ENCODE measurements around the gene AICDA.
A peak's percentile ranks its signal among the peaks of the same experiment; 100 is the strongest.
"Not testable (repeated sequence)": the region's sequence is repeated elsewhere in the genome, so short reads cannot be mapped to it uniquely, and the experiment has no call there.

Gene AICDA

GRCh38 chr12:8612629-8613028, at the start of gene AICDA:
AICDA (minus strand) TSS chr12:8612859; CDS start chr12:8612767, 92 bp downstream.
- DNase-seq (ENCODE audit: low spot score) = no peak

GRCh38 chr12:8661751-8662150, 49.1 kb upstream of the AICDA start:
- no peak for DNase-seq (ENCODE audit: low spot score)

GRCh38 chr12:8661016-8661415, 48.4 kb upstream of the AICDA start:
- peak; percentile 50 for DNase-seq (ENCODE audit: low spot score)

- no peak for DNase-seq (ENCODE audit: low spot score)
Measured at GRCh38 chr12:8658346-8658745, 45.7 kb upstream of the AICDA start.

GRCh38 chr12:8655421-8655820, 42.8 kb upstream of the AICDA start:
- no peak for DNase-seq (ENCODE audit: low spot score)

GRCh38 chr12:8648576-8649205, 36.0 kb upstream of the AICDA start:
- DNase-seq (ENCODE audit: low spot score) = no peak

GRCh38 chr12:8647968-8648367, 35.3 kb upstream of the AICDA start:
- DNase-seq (ENCODE audit: low spot score) = no peak

- DNase-seq (ENCODE audit: low spot score) = no peak
Measured at GRCh38 chr12:8644345-8645248, 31.9 kb upstream of the AICDA start.

- no peak for DNase-seq (ENCODE audit: low spot score)
Measured at GRCh38 chr12:8642775-8643174, 30.1 kb upstream of the AICDA start.

GRCh38 chr12:8639936-8640335, 27.3 kb upstream of the AICDA start:
- no peak for DNase-seq (ENCODE audit: low spot score)

GRCh38 chr12:8638951-8639350, 26.3 kb upstream of the AICDA start:
- DNase-seq (ENCODE audit: low spot score) = no peak

- DNase-seq (ENCODE audit: low spot score) = no peak
Measured at GRCh38 chr12:8637666-8638065, 25.0 kb upstream of the AICDA start.

GRCh38 chr12:8637244-8637643, 24.6 kb upstream of the AICDA start:
- DNase-seq (ENCODE audit: low spot score) = no peak

- no peak for DNase-seq (ENCODE audit: low spot score)
Measured at GRCh38 chr12:8636581-8636980, 23.9 kb upstream of the AICDA start.

- not testable (repeated sequence) for DNase-seq (ENCODE audit: low spot score)
Measured at GRCh38 chr12:8636007-8636346, 23.3 kb upstream of the AICDA start.

- not testable (repeated sequence) for DNase-seq (ENCODE audit: low spot score)
Measured at GRCh38 chr12:8635342-8636006, 22.8 kb upstream of the AICDA start.

GRCh38 chr12:8630131-8630530, 17.5 kb upstream of the AICDA start:
- no peak for DNase-seq (ENCODE audit: low spot score)

- DNase-seq (ENCODE audit: low spot score) = no peak
Measured at GRCh38 chr12:8629486-8630033, 16.9 kb upstream of the AICDA start.

- no peak for DNase-seq (ENCODE audit: low spot score)
Measured at GRCh38 chr12:8628731-8629130, 16.1 kb upstream of the AICDA start.

- not testable (repeated sequence) for DNase-seq (ENCODE audit: low spot score)
Measured at GRCh38 chr12:8624750-8625149, 12.1 kb upstream of the AICDA start.

- DNase-seq (ENCODE audit: low spot score) = no peak
Measured at GRCh38 chr12:8622646-8623045, 10.0 kb upstream of the AICDA start.

- DNase-seq (ENCODE audit: low spot score) = no peak
Measured at GRCh38 chr12:8615206-8615605, 2.5 kb upstream of the AICDA start.

- not testable (repeated sequence) for DNase-seq (ENCODE audit: low spot score)
Measured at GRCh38 chr12:8613881-8614280, 1.2 kb upstream of the AICDA start.
